GM18511 (cell line): ENCODE measurements around the gene PGS1.

Experiments used
- ATAC-seq: cut with Tn5 transposase; IDR thresholded peaks from one replicate; pipeline ENCODE4 v1.9.1; 2021; ENCODE audit warnings: mild to moderate bottlenecking, moderate library complexity; ENCODE audit not compliant: unreplicated experiment

The PGS1 gene

GRCh38 chr17:78383725-78384471 lies 5.4 kb downstream of the PGS1 start:
- ATAC-seq: no peak

- no peak for ATAC-seq
These were observed 6.2 kb downstream of the PGS1 start for GRCh38 chr17:78384479-78385175.

DNA sequence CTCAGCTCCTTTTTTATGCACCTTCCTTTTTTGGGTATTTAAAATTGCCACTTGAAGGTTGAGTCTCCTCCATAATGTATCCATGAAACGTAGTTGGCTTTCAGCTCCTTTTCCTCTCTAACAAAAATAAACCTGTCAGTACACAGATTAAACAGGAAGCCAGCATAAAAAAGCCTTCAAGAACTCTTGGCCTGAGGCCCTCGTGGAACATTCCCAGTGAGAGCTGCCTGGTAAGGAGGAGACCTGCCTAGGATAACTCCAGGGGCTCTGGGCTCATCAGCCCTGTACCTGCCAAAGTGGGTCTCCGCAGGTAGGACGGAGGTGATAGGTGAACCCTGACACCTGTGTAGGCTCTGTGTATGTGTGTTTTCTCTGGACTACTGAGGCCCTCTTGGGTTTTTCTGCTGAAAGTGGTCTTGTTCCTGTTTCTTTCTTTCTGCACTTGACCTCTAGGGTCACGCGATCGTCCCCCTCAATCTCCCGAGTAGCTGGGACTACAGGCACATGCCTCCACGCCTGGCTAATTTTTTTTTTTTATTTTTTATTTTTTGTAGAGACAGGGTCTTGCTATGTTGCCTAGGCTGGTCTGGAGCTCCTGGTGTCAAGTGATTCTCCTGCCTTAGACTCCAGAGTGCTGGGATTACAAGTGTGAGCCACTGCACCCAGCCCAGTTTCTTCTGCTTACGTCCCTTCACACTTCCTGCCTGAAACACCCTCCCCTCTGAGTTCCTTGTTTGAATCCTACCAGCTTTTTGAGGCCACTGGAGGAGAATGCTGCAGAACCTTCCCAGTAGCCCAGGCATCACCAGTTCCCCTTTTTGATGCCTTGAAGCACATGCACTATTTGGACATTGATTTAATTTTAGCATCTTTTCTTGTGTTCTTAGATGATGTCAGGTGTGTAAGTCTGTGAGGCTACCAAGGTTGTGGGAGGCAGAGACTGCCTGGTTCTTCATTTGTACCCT lies 9.8 kb downstream of the PGS1 start:
- peak; percentile 33 for ATAC-seq

- no peak for ATAC-seq
These were observed 12.0 kb downstream of the PGS1 start for GRCh38 chr17:78390241-78391050.

GRCh38 chr17:78391051-78391431 lies 12.6 kb downstream of the PGS1 start:
- no peak for ATAC-seq

DNA sequence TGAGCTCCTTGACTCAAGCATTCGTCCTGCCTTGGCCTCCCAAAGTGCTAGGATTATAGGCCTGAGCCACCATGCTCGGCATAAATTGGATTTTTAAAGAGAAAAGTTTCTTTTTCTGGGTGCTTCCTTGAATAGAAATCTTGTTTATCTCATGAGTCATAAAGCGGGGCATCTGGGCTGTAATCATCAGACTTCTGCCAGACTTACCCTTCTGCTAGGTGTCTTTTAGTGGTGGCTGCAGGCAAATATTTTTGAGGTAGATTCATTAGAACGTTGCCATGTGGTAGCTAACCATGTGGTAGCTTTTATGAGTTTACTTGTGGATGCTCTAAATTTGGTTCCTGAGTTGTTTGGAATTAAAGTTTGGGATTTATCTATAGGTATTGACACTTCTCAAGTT lies 13.4 kb downstream of the PGS1 start:
- no peak for ATAC-seq

DNA sequence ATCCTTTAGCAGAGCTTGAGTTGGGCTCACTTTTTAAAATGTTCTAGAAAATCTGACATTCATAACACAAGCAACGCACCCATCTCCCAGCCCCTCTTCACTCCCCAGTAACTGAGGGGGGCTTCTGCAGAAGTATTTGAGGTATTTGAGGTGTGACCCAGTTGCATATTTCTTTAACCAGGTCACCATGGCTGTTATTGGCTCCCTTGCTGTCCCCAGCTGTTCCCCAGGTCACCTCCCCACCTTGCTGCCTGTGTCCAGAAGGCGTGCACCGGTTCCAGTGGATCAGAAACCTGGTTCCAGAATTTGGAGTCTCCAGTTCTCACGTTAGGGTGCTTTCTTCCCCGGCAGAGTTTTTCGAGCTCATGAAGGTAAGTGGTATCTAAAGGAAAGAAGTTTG lies 13.8 kb downstream of the PGS1 start:
- ATAC-seq: no peak

GRCh38 chr17:78393575-78393974 lies 15.1 kb downstream of the PGS1 start:
- ATAC-seq: no peak

- no peak for ATAC-seq
These were observed 15.8 kb downstream of the PGS1 start for GRCh38 chr17:78394209-78394608.

DNA sequence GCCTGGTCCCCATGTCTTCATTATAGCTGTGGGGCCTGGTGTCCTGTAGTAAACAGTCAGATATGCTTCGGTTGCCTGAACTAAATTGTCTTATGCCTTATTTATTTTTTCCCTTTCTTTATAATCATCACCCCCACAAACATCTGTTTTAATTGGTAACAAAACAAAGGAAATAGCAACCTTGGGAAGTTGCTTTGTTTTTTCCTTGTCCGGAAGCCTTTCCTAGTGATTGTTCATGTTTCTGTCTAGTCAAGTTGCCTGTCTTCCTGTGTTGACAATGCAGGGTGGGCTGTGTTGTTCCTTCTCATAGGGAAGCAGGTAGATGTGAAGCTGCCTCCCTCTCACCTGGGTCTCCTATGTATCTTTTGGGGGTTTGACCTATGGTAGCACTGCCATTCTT lies 16.7 kb downstream of the PGS1 start:
- no peak for ATAC-seq

DNA sequence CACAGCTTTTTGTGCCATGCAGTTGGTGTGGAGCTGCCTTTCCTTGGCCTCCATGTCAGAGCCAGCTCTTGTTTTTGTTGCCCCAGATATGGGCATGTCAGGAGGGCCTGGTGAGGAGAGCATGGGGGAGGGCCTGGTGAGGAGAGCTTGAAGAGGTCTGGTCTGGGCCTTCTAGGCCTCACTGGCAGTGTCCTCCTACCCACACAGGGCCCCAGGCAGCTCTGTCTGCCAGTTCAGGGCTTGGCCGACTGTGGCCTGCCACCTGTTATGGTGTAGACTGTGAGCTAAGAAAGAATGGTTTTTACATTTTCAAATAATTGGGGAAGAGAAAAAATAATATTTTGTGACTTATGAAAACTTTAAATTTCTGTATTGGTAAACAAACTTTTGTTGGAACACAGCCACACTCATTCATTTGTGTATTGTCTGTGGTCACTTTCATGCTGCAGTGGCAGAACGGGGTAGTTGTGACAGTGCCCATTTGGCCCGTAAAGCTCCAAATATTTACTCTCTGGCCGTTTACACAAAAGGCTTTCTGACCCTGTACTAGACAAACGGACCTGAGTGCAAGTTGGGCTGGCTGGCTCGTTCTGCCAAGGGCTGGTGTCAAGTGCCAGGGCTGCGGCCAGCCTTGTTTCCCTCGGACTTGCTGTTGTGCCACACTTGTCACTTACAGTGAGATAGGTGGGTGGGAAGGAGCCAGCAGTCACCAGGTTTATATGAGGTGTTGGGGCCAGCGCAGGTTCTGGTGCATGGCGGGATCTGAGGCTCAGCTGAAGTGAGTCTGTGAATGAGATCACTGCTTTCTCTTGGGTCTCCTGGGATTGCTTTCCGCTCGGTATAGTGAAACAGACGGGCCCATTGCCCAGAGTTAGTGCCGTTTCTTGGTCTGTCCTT lies 18.2 kb downstream of the PGS1 start:
- no peak for ATAC-seq

DNA sequence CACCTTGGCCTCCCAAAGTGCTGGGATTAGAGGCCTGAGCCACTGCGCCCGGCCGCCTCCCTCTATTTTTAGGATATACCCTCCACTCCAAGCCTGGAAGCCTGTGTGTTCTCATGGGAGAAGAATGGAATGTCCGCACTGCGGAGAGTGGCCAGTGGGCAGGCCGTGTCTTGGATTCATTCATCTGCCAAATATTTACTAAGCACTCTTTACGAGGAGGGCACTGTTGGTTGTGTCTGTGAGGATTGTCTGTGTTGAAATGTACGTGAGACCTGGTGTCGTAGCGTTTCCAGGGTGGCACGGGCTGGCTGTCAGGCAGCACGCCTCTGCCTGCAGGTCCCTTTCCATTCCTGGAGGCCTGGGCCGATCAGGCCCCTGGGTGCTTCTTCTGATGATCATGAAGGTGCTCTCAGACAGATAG lies 19.2 kb downstream of the PGS1 start:
- ATAC-seq: no peak

GRCh38 chr17:78398390-78398789 lies 19.9 kb downstream of the PGS1 start:
- ATAC-seq: no peak

DNA sequence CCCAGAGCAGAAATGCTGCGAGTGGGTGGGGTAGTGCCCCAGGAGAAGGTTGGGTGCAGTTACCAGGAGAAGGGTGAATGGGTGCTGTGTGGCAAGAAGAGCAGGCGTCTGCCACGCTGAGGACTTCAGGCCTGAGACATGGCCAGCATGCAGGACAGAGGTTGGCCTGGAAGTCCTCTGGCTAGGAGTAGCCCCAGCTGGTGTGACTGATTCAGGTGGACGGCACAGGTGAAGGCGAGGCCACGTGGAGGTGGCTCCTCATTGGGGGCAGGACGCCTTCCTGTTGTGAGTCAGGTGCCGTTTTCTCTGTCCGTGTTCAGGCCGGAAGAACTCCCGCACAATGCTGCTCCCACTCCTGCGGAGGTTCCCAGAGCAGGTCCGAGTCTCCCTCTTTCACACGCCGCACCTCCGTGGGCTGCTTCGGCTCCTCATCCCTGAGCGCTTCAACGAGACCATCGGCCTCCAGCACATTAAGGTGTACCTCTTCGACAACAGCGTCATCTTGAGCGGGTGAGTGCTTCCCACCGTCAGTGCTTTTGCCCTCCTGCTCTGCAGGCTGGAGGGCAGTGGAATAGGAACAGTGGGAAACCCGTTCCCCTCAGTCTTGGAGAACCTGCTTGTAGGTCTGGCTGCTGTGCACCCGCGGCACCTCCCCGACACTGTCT lies 20.7 kb downstream of the PGS1 start:
- ATAC-seq: no peak

DNA sequence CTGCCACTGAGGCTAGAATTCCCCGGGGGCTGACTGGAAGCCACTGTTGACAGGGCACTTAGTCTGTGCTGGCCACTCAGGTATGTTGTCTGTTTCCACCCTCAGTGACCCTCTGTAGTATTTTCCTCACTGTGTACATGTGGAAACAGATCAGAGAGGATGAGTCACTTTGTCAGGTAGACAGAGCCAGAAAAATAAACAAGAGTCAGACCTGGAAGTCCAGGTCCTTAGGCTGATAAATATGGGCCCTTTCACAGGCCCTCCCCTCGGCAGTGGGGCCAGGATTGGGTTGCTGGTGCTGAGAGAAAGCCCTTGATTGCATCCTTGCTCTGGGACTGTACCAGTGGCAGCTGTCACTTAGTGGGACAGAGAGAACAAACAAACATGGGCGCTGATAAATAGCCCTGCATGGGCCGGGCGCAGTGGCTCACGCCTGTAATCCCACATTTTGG lies 21.3 kb downstream of the PGS1 start:
- ATAC-seq: no peak

DNA sequence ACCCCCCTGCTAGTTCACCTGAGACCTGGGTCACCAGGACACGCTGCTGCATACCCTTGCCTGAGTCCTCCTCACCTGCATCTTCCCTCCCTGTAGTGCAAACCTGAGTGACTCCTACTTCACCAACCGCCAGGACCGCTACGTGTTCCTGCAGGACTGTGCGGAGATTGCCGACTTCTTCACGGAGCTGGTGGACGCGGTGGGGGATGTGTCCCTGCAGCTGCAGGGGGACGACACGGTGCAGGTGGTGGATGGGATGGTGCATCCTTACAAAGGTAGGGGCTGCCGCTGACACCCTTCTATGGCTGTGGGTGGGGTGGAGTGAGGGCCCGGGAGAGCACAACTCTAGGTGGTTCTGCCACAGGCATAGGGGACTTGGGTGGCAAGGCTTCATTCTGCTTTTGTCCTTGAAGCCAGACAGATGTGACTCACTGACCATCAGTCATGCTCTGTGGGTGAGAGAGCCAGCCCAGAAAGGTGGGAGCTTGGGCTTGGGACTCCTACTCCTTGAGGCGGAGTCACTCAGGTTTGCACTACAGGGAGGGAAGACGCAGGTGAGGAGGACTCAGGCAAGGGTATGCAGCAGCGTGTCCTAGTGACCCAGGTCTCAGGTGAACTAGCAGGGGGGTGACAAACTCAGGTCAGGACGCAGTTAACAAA lies 22.3 kb downstream of the PGS1 start:
- no peak for ATAC-seq

DNA sequence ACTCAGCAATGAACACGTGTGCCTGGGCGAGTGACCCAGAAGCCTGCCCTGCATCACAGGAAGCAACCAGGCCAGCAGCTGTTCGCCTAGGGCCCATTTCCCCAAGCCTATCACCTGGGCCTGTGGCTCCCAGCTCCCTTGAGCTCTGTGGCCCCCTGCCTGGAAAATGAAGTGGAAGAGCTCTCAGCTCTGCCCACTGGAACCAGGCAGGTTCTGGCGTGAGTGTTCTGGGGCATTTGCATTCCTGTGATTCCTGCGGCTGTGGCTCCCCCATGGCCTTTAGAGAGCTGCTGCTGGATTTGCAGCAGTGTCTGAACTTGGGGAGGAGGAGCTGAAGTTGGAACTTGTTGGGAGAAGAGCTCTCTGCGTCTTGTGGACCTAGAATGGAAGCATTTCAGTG lies 22.8 kb downstream of the PGS1 start:
- no peak for ATAC-seq

DNA sequence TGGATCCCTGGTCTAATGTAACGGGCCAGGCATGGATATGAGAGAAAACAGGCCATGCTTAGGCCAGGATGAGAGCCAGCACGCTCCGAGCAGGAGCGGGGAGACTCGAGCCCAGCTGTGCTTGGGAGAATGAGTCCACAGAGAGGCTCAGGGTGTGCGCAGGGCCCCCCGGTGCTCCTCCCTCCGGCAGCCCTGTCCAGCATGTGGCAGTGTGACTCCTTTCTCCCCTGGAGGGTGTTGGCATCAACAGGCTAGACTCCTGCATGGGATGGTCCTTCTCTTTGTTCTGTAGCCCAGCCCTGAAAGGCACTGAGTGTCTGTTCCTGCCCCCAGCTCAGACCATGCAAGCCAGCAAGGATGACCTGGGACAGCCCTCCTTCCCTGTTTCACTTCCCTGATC lies 23.4 kb downstream of the PGS1 start:
- ATAC-seq: no peak
